Stomach (tissue), 4 donors: ENCODE results near the gene PSMA1.

Experiments
- POLR2A ChIP-seq, 4 donors: fragments of 450-650 bp; IDR thresholded peaks; one replicate each; pipeline ENCODE4 v1.6.1; 2016; ENCODE audit warnings: antibody characterized with exemption in 4 of 4, control low read depth in 2 of 4, mild to moderate bottlenecking in 1 of 4, moderate library complexity in 1 of 4
- TF ChIP-seq, protein P1 (sequence below), 7 experiments: fragments of 450-650 bp in 4 of 7; fragments of 200-600 bp in 3 of 7; sonication (generic) in 3 of 7; IDR thresholded peaks; one replicate each; pipeline ENCODE4 v1.5.1; 2016 to 2019; ENCODE audit warnings: antibody characterized with exemption in 7 of 7, control low read depth in 2 of 7, mild to moderate bottlenecking in 1 of 7

GRCh38 chr11:14551380-14551779, 31.2 kb upstream of the PSMA1 start:
- TF ChIP-seq, protein P1, sequence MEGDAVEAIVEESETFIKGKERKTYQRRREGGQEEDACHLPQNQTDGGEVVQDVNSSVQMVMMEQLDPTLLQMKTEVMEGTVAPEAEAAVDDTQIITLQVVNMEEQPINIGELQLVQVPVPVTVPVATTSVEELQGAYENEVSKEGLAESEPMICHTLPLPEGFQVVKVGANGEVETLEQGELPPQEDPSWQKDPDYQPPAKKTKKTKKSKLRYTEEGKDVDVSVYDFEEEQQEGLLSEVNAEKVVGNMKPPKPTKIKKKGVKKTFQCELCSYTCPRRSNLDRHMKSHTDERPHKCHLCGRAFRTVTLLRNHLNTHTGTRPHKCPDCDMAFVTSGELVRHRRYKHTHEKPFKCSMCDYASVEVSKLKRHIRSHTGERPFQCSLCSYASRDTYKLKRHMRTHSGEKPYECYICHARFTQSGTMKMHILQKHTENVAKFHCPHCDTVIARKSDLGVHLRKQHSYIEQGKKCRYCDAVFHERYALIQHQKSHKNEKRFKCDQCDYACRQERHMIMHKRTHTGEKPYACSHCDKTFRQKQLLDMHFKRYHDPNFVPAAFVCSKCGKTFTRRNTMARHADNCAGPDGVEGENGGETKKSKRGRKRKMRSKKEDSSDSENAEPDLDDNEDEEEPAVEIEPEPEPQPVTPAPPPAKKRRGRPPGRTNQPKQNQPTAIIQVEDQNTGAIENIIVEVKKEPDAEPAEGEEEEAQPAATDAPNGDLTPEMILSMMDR (IDR thresholded peaks at IDR 0.05), result no peak
- no peak for TF ChIP-seq POLR2A (IDR thresholded peaks at IDR 0.05)
